Breast epithelium (tissue), 3 donors: ENCODE measurements around the gene CCNL2.

Experiments
- CTCF ChIP-seq, 3 donors: fragments of 450-650 bp; IDR thresholded peaks; one replicate each; pipeline ENCODE4 v1.5.1; 2016 to 2017; ENCODE audit warnings: antibody characterized with exemption in 3 of 3, mild to moderate bottlenecking in 3 of 3, moderate library complexity in 3 of 3
- POLR2A ChIP-seq: fragments of 450-650 bp; IDR thresholded peaks from one replicate; pipeline ENCODE4 v1.6.1; 2016; ENCODE audit warnings: antibody characterized with exemption, mild to moderate bottlenecking, moderate library complexity

GRCh38 chr1:1390675-1391074, 8.5 kb downstream of the CCNL2 start:
- TF ChIP-seq POLR2A (no peak), CTCF (IDR thresholded peaks at IDR 0.05) (no peak)
